Liver (tissue), 9 donors: ENCODE measurements around the gene ARHGEF25. TPM values are rescaled to one million over a fixed set of nuclear protein-coding genes. Genes with fewer than 3 reads are reported as not detected.

Experiments used
- DNase-seq: peaks from one replicate; pipeline ENCODE4 v3.0.0-alpha.2; 2017; ENCODE audit warnings: low spot score
- H3K27ac ChIP-seq, 2 donors: one replicate each; pipeline ENCODE4 v1.7.0; 2013; ENCODE audit warnings: inconsistent platforms in 2 of 2, low read length in 2 of 2, control low read depth in 1 of 2, low read depth in 1 of 2, mild to moderate bottlenecking in 1 of 2
- H3K27me3 ChIP-seq, 4 donors: one replicate each; pipeline versions ENCODE4 v1.6.1 to v1.7.0; 2013; ENCODE audit warnings: low read length in 3 of 4, inconsistent platforms in 1 of 4, mild to moderate bottlenecking in 1 of 4, moderate library complexity in 1 of 4; ENCODE audit not compliant: control insufficient read depth in 4 of 4, insufficient read depth in 4 of 4
- H3K36me3 ChIP-seq, 4 donors: one replicate each; pipeline versions ENCODE4 v1.6.1 to v1.7.0; 2013; ENCODE audit warnings: low read length in 3 of 4, mild to moderate bottlenecking in 3 of 4, low read depth in 1 of 4, moderate library complexity in 1 of 4; ENCODE audit not compliant: control insufficient read depth in 4 of 4, insufficient read depth in 3 of 4
- H3K4me1 ChIP-seq, 4 donors: one replicate each; pipeline versions ENCODE4 v1.6.1 to v1.7.0; 2013; ENCODE audit warnings: low read length in 3 of 4, mild to moderate bottlenecking in 3 of 4, moderate library complexity in 1 of 4; ENCODE audit not compliant: control insufficient read depth in 4 of 4, insufficient read depth in 4 of 4
- H3K4me3 ChIP-seq, 3 donors: one replicate each; pipeline versions ENCODE4 v1.6.1 to v1.7.0; 2013; ENCODE audit warnings: low read length in 3 of 3, control low read depth in 1 of 3, low read depth in 1 of 3, mild to moderate bottlenecking in 1 of 3
- H3K9ac ChIP-seq, 2 donors: one replicate each; pipeline ENCODE4 v1.7.0; 2013; ENCODE audit warnings: low read length in 2 of 2, mild to moderate bottlenecking in 2 of 2, moderate library complexity in 2 of 2, control low read depth in 1 of 2, low read depth in 1 of 2
- H3K9me3 ChIP-seq, 4 donors: one replicate each; pipeline versions ENCODE4 v1.6.1 to v1.7.0; 2013; ENCODE audit warnings: low read length in 3 of 4; ENCODE audit not compliant: control insufficient read depth in 4 of 4
- ATF3 ChIP-seq: IDR thresholded peaks from 2 replicates; pipeline ENCODE4 v1.6.1; 2016; ENCODE audit warnings: antibody characterized with exemption
- EGR1 ChIP-seq, 2 donors: IDR thresholded peaks; 2 replicates each; pipeline ENCODE4 v1.6.1; 2016 to 2018; ENCODE audit warnings: antibody characterized with exemption in 2 of 2, low read depth in 2 of 2
- FOXA1 ChIP-seq: IDR thresholded peaks from 2 replicates; pipeline ENCODE4 v1.6.1; 2016; ENCODE audit warnings: antibody characterized with exemption
- FOXA2 ChIP-seq: IDR thresholded peaks from 2 replicates; pipeline ENCODE4 v1.6.1; 2016; ENCODE audit warnings: antibody characterized with exemption
- GABPA ChIP-seq, 2 donors: IDR thresholded peaks in 1 of 2; conservative IDR thresholded peaks in 1 of 2; 2 replicates each; pipeline ENCODE4 v1.6.1; 2016; ENCODE audit warnings: antibody characterized with exemption in 2 of 2, mild to moderate bottlenecking in 1 of 2, moderate library complexity in 1 of 2
- HNF4A ChIP-seq, 2 donors: conservative IDR thresholded peaks; 2 replicates each; pipeline ENCODE4 v1.6.1; 2016; ENCODE audit warnings: antibody characterized with exemption in 2 of 2, mild to moderate bottlenecking in 2 of 2
- HNF4G ChIP-seq: IDR thresholded peaks from 2 replicates; pipeline ENCODE4 v1.6.1; 2016; ENCODE audit warnings: antibody characterized with exemption
- MAX ChIP-seq: IDR thresholded peaks from 2 replicates; pipeline ENCODE4 v1.6.1; 2016; ENCODE audit warnings: antibody characterized with exemption
- RAD21 ChIP-seq, 2 donors: IDR thresholded peaks; 2 replicates each; pipeline ENCODE4 v1.6.1; 2016; ENCODE audit warnings: antibody characterized with exemption in 2 of 2, mild to moderate bottlenecking in 2 of 2
- REST ChIP-seq: IDR thresholded peaks from 2 replicates; pipeline ENCODE4 v1.6.1; 2016; ENCODE audit warnings: antibody characterized with exemption, mild to moderate bottlenecking
- RXRA ChIP-seq, 2 donors: IDR thresholded peaks; 2 replicates each; pipeline ENCODE4 v1.6.1; 2017 to 2018; ENCODE audit warnings: antibody characterized with exemption in 2 of 2, mild to moderate bottlenecking in 1 of 2
- SP1 ChIP-seq: IDR thresholded peaks from 2 replicates; pipeline ENCODE4 v1.6.1; 2018; ENCODE audit warnings: antibody characterized with exemption, mild to moderate bottlenecking
- TAF1 ChIP-seq: conservative IDR thresholded peaks from 2 replicates; pipeline ENCODE4 v1.6.1; 2016; ENCODE audit warnings: antibody characterized with exemption, mild to moderate bottlenecking
- YY1 ChIP-seq: IDR thresholded peaks from 2 replicates; pipeline ENCODE4 v1.6.1; 2016; ENCODE audit warnings: antibody characterized with exemption, mild to moderate bottlenecking
- ZBTB33 ChIP-seq: IDR thresholded peaks from 2 replicates; pipeline ENCODE4 v1.6.1; 2016; ENCODE audit warnings: antibody characterized with exemption
- WGBS: extraction: QIAGEN DNeasy Blood & Tissue Kit; methylation state at CpG from one replicate; pipeline ENCODE4 v1.1.7; 2013; 5-methylcytosine and 5-hydroxymethylcytosine counted together
- polyA plus RNA-seq, 2 donors: library from polyadenylated mRNA; stranded (reverse) in 1 of 2; unstranded in 1 of 2; fragments of 200-250 nt in 1 of 2; fragments of >200 nt in 1 of 2; fragmentation: Nextera tagmentation in 1 of 2; extraction: Ambion mirVana in 1 of 2; gene quantifications; one replicate each; pipeline versions ENCODE4 v1.2.1 to v1.2.3, GENCODE V29; 2013 to 2015
- total RNA-seq, 2 donors: library from RNA; depleted of rRNA; stranded (reverse); fragments of >200 nt; gene quantifications; one replicate each; pipeline ENCODE4 v1.2.3, GENCODE V29; 2014
- donor health status: healthy.
- donor health status: healthy.
- donor health status: healthy.
- donor health status: healthy.
- donor health status: healthy.

Gene ARHGEF25
- total and polyA plus RNA-seq, 4 donors = 0.57 to 2.3 (median 1.9) TPM

GRCh38 chr12:57637364-57637763, 26.1 kb downstream of the ARHGEF25 start (continued):
- TF ChIP-seq HNF4A (conservative IDR thresholded peaks at IDR 0.05) (no peak), ATF3 (no peak), EGR1 (IDR thresholded peaks at IDR 0.05; ENCODE audit: low read depth in 2 of 2) (no peak), MAX (no peak), YY1 (no peak), TAF1 (no peak), HNF4G (no peak), FOXA1 (no peak), SP1 (no peak), FOXA2 (no peak), RXRA (IDR thresholded peaks at IDR 0.05) (no peak)

- Histone ChIP-seq H3K27ac (no peak overlapping the region), H3K9ac (no peak overlapping the region), H3K4me1 (peaks cover 0 to 2% (median under 1%) of the 10 kb centered on the region in 4 donors), H3K27me3 (peaks cover 0 to 7% (median 1%) of the 10 kb centered on the region in 4 donors), H3K4me3 (no peak overlapping the region), H3K9me3 (no peaks in the 10 kb centered on the region), H3K36me3 (no peaks in the 10 kb centered on the region)
- DNase-seq = no peak
- TF ChIP-seq HNF4A (conservative IDR thresholded peaks at IDR 0.05) = no peak
- TF ChIP-seq EGR1 (IDR thresholded peaks at IDR 0.05; ENCODE audit: low read depth in 2 of 2) = no peak
- TF ChIP-seq YY1 = no peak
- no peak for TF ChIP-seq RAD21 (IDR thresholded peaks at IDR 0.05)
- TF ChIP-seq REST = no peak
- TF ChIP-seq ATF3 = no peak
- TF ChIP-seq ZBTB33 = no peak
- TF ChIP-seq HNF4G = no peak
- TF ChIP-seq GABPA (IDR thresholded peaks at IDR 0.05 in 1 of 2, conservative IDR thresholded peaks at IDR 0.05 in 1 of 2) = no peak
- TF ChIP-seq TAF1 = no peak
- 93% methylated on average over 3 of the region's 3 CpGs for WGBS
Observed at GRCh38 chr12:57638096-57638495, 26.9 kb downstream of the ARHGEF25 start.
